A172 (cell line): Measurements from ENCODE around the gene GYPA. TPM values are rescaled to one million over a fixed set of nuclear protein-coding genes. Genes with fewer than 3 reads are reported as not detected.
"Not testable (repeated sequence)": the region's sequence is repeated elsewhere in the genome, so short reads cannot be mapped to it uniquely, and the experiment has no call there.

ENCODE experiments used
- DNase-seq: peaks from one replicate; pipeline ENCODE4 v3.0.0-alpha.2; 2015; ENCODE audit warnings: low spot score
- total RNA-seq: library from RNA; depleted of rRNA; stranded (reverse); fragments of >200 nt; shearing (Covaris generic); gene quantifications from 2 replicates; pipeline ENCODE4 v1.2.3, GENCODE V29; 2014

Gene GYPA
- total RNA-seq, 1 experiment from 2014 or later: not detected

GRCh38 chr4:144129336-144129875, 11.1 kb downstream of the GYPA start:
- not testable (repeated sequence) for DNase-seq

GRCh38 chr4:144128709-144129320, 11.7 kb downstream of the GYPA start:
- DNase-seq: not testable (repeated sequence)

DNA sequence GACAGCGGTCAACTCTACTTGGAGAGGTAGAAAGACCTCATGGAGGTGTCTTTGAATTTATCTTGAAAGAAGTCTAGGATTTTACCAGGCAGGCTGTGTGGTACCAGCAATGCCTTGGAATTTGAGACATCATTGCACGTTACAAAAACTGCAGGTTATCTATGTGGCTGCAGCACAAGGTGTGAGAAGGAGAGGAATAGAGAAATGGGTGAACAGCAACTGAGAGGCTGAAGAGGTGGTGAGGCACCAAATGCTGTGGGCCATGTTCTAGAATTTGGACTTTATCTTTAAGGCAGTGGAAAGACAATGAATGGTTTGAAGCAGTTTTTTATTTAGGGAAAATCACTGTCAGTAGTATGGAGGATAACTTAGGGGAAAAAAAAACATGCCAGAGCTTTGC, 15.4 kb downstream of the GYPA start:
- DNase-seq: not testable (repeated sequence)

GRCh38 chr4:144123982-144124635, 16.4 kb downstream of the GYPA start:
- not testable (repeated sequence) for DNase-seq

- DNase-seq: not testable (repeated sequence)
These were observed 17.2 kb downstream of the GYPA start for GRCh38 chr4:144123269-144123668.

GRCh38 chr4:144119752-144120151, 20.8 kb downstream of the GYPA start:
- DNase-seq: not testable (repeated sequence)

DNA sequence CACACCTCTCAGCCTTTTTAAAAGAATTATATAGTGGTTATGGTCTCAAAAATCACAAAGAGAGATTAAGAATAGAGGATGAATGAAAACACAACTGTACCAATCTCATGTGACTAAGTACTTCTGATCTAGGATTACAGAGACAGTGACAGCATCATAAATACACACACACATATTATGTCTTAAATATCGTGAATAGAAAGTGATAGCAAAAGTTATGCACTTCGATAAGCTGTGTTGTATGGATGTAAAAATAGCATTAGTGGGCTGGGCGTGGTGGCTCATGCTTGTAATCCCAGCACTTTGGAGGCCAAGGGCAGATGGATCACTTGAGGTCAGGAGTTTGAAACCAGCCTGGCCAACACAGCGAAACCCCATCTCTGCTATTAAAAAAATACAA, 25.0 kb downstream of the GYPA start:
- no peak for DNase-seq

GRCh38 chr4:144113546-144113945, 27.0 kb downstream of the GYPA start:
- DNase-seq: no peak

DNA sequence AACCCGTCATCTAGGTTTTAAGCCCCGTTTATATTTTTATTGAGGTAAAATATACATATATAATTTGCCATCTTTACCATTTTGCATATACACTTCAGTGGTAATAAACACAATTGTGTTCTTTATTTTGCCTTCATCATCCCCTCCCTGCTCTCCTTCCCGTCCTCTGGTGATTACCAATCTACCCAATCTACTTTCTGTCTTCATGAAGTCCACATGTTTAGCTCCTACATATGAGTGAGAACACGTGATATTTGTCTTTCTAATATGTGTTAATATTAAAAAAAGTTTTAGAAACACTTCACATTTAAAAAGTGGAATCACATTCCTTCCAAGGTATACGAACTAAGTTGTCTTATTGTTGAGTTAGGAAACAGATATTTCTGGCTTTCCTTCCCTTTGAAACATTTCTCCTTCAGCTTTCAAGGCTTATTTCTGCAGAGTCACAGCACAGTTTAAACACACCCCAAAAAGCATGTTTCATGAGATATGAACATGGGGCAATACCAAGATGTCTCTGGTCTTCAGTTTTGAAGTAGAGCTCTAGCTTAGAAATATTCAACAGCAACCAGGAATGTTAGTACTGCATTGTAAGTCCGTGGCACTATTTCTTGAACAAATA, 35.9 kb downstream of the GYPA start:
- no peak for DNase-seq

GRCh38 chr4:144097776-144098175, 42.7 kb downstream of the GYPA start:
- not testable (repeated sequence) for DNase-seq

- not testable (repeated sequence) for DNase-seq
These were observed 46.5 kb downstream of the GYPA start for GRCh38 chr4:144093995-144094394.

DNA sequence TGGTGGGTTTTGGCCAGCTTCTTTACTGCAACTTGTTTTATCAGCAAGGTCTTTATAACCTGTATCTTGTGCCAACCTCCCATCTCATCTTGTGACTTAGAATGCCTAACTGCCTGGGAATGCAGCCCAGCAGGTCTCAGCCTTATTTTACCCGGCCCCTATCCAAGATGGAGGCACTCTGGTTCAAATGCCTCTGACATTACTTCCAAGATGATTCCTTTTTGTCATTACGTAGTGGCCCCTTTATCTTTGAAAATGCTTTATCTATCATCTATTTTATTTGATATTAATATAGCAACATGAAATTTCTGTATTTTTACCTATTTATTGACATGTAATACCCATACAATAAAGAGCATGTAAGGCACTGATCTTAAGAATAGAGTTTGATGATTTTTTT, 49.3 kb downstream of the GYPA start:
- DNase-seq: not testable (repeated sequence)

GRCh38 chr4:144090744-144091143, 49.8 kb downstream of the GYPA start:
- no peak for DNase-seq

GRCh38 chr4:144082053-144082452, 58.5 kb downstream of the GYPA start:
- DNase-seq: not testable (repeated sequence)

DNA sequence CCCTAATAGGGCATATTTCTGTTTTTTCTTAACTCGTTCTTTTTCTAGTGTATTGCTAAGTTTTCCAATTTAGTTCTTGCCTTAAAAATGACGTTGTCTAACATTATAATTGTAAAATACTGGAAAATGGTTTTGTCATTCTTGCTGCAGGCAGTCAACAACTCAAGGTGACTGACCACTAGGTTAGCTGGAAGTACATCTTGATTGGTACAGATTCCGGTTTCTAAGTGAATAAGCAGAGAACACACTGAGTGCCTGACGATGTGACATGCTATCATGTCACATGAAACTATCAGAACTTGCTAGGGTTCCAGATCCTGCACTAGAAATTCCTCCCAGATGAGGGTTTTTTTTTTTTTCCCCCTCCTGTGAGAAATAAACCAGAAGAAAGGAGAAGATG, 60.4 kb downstream of the GYPA start:
- DNase-seq: not testable (repeated sequence)

- not testable (repeated sequence) for DNase-seq
These were observed 61.8 kb downstream of the GYPA start for GRCh38 chr4:144078746-144079145.

- DNase-seq: not testable (repeated sequence)
These were observed 79.0 kb downstream of the GYPA start for GRCh38 chr4:144061556-144061955.

GRCh38 chr4:144060234-144060859, 80.2 kb downstream of the GYPA start:
- not testable (repeated sequence) for DNase-seq
